Kidney (tissue), 14 donors: Measurements from ENCODE around the gene FOSL2. TPM values are rescaled to one million over a fixed set of nuclear protein-coding genes. Genes with fewer than 3 reads are reported as not detected.

Experiments
- DNase-seq, 5 donors: peaks; one replicate each; pipeline ENCODE4 v3.0.0-alpha.2; 2013 to 2020
- FAIRE-seq: peaks from 2 replicates; lab custom pipeline; 2012; peaks lifted over from hg19 to GRCh38; lab: Jason Lieb, UNC
- H3K27ac ChIP-seq, 2 donors: one replicate each; pipeline ENCODE4 v1.7.0; 2013; ENCODE audit warnings: low read depth in 2 of 2, low read length in 2 of 2, inconsistent platforms in 1 of 2
- H3K27me3 ChIP-seq: one replicate; pipeline ENCODE4 v1.7.1; 2013; ENCODE audit warnings: low read length, inconsistent platforms; ENCODE audit not compliant: control insufficient read depth, insufficient read depth
- H3K36me3 ChIP-seq, 3 donors: one replicate each; pipeline versions ENCODE4 v1.7.0 to v1.7.1; 2013; ENCODE audit warnings: low read length in 3 of 3, control low read depth in 1 of 3, inconsistent platforms in 1 of 3; ENCODE audit not compliant: insufficient read depth in 3 of 3, control insufficient read depth in 2 of 3
- H3K4me1 ChIP-seq, 3 donors: one replicate each; pipeline versions ENCODE4 v1.7.0 to v1.7.1; 2013; ENCODE audit warnings: low read length in 3 of 3, inconsistent platforms in 1 of 3, low read depth in 1 of 3; ENCODE audit not compliant: control insufficient read depth in 2 of 3, insufficient read depth in 2 of 3
- H3K4me3 ChIP-seq, 3 donors: one replicate each; pipeline versions ENCODE4 v1.7.0 to v1.8.1; 2013; ENCODE audit warnings: low read length in 3 of 3, control low read depth in 1 of 3, inconsistent platforms in 1 of 3
- H3K9ac ChIP-seq, 3 donors: one replicate each; pipeline versions ENCODE4 v1.7.0 to v1.7.1; 2013; ENCODE audit warnings: low read length in 3 of 3, control low read depth in 1 of 3, inconsistent platforms in 1 of 3
- H3K9me3 ChIP-seq, 3 donors: one replicate each; pipeline versions ENCODE4 v1.7.0 to v1.7.1; 2013; ENCODE audit warnings: low read length in 3 of 3, control low read depth in 1 of 3, inconsistent platforms in 1 of 3; ENCODE audit not compliant: control insufficient read depth in 2 of 3, insufficient read depth in 1 of 3
- intact Hi-C: fragments of 100-400 bp; cut with DNase I; formaldehyde crosslinking; loops from one replicate; pipeline ENCODE4 v1.11.1; 2022
- polyA plus RNA-seq: library from polyadenylated mRNA; stranded (reverse); fragments of 350-450 nt; fragmentation: Illumina TruSeq; extraction: RNeasy Lipid Tissue Mini Kit (QIAGEN cat#74804); gene quantifications from one replicate; pipeline ENCODE4 v1.2.3, GENCODE V29; 2014; ENCODE audit warnings: low read depth, low replicate concordance; ENCODE audit not compliant: insufficient read depth
- total RNA-seq: library from RNA; stranded (reverse); fragmentation: NEBNext Ultra II Directional; extraction: Animal tissue kit (Norgen Biotek cat#: 25700); gene quantifications from one replicate; pipeline ENCODE4 v1.2.1, GENCODE V29; 2021
- TF ChIP-seq, protein P1 (sequence below): IDR thresholded peaks from 3 replicates; pipeline ENCODE4 v1.5.1; 2012; ENCODE audit warnings: mild to moderate bottlenecking, moderate library complexity, borderline replicate concordance; ENCODE audit not compliant: insufficient read depth; ENCODE audit errors: extremely low read depth
- donor health status: control.
- donor health status: control.
- donor health status: control.
- donor health status: control.
- donor health status: control.
- donor health status: DM: yes; HTN: yes; CAD: no.
- donor health status: Normal renal cell carcinoma (clear cell type).

The FOSL2 gene
- total and polyA plus RNA-seq, 2 donors from 2014 or later, result 20.6 to 149 TPM

GRCh38 chr2:28439127-28439526 is 46.5 kb downstream of the FOSL2 start:
- no peak for FAIRE-seq
- intact Hi-C loops, result no loop called here
- TF ChIP-seq, protein P1, sequence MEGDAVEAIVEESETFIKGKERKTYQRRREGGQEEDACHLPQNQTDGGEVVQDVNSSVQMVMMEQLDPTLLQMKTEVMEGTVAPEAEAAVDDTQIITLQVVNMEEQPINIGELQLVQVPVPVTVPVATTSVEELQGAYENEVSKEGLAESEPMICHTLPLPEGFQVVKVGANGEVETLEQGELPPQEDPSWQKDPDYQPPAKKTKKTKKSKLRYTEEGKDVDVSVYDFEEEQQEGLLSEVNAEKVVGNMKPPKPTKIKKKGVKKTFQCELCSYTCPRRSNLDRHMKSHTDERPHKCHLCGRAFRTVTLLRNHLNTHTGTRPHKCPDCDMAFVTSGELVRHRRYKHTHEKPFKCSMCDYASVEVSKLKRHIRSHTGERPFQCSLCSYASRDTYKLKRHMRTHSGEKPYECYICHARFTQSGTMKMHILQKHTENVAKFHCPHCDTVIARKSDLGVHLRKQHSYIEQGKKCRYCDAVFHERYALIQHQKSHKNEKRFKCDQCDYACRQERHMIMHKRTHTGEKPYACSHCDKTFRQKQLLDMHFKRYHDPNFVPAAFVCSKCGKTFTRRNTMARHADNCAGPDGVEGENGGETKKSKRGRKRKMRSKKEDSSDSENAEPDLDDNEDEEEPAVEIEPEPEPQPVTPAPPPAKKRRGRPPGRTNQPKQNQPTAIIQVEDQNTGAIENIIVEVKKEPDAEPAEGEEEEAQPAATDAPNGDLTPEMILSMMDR, result no peak

DNA sequence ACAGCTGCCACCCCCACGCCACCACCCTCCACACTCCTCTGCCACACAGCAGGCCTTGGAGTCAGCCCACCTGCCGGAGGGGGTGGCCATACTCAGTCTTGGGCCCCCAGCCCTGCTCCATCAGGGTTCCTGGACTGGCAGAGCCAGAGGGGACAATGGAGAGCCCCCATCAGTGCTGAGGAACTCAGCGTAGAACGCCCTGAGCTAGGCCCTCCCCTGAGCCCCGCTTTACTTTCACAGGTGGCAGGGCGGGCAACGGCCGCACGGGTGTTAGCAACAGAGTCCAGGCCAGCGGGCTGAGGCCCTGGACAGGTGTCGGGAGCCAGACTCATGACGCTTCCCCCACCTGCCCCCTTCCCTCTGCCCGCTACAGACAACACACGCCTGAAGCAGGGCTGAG is 47.1 kb downstream of the FOSL2 start:
- Histone ChIP-seq H3K27me3 (no peaks in the 10 kb centered on the region), H3K4me1 (peaks cover 0 to 24% (median 19%) of the 10 kb centered on the region in 3 donors), H3K4me3 (no peak overlapping the region), H3K9ac (no peak overlapping the region), H3K9me3 (no peaks in the 10 kb centered on the region), H3K27ac (no peak overlapping the region), H3K36me3 (no peaks in the 10 kb centered on the region)
- DNase-seq (no peak), FAIRE-seq (no peak)
- TF ChIP-seq, protein P1, result no peak
- intact Hi-C loops, result no loop called here

More at GRCh38 chr2:28439127-28439526, 46.5 kb downstream of the FOSL2 start:
- Histone ChIP-seq H3K9ac (no peak overlapping the region), H3K36me3 (no peaks in the 10 kb centered on the region), H3K9me3 (peaks cover 0 to under 1% (median 0%) of the 10 kb centered on the region in 3 donors), H3K4me3 (no peak overlapping the region), H3K27ac (no peak overlapping the region), H3K4me1 (peaks cover 0 to 24% (median 19%) of the 10 kb centered on the region in 3 donors), H3K27me3 (no peaks in the 10 kb centered on the region)
- no peak for DNase-seq

DNA sequence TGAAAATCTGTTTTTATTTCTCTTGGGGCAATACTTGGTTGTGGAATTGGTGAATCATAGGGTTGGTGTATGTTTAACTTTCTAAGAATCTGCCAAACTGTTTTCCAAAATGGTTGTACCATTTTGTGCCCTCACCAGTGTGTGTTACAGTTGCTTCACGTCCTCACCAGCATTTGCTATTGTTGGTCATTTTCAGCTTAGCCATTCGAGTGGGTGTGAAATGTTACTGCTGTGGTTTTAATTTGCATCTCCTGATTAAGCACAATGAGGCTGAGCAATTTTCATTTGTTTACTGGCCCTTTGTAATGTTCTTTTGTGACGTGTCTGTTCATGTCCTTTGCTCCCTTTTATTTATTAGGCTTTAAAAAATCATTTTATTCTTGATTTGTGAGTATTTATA is 49.7 kb downstream of the FOSL2 start:
- FAIRE-seq, result no peak
- TF ChIP-seq, protein P1, result no peak
- H3K4me3 ChIP-seq, result no peak overlapping the region

GRCh38 chr2:28444956-28445355 is 52.3 kb downstream of the FOSL2 start:
- Histone ChIP-seq H3K4me3 (no peak overlapping the region), H3K9ac (no peak overlapping the region), H3K36me3 (no peaks in the 10 kb centered on the region), H3K27me3 (no peaks in the 10 kb centered on the region), H3K27ac (no peak overlapping the region), H3K4me1 (no peaks in the 10 kb centered on the region), H3K9me3 (no peaks in the 10 kb centered on the region)
- no peak for DNase-seq
- TF ChIP-seq, protein P1, result no peak
- intact Hi-C loops, result no loop called here
- FAIRE-seq, result no peak

More for the DNA sequence above, 49.7 kb downstream of the FOSL2 start:
- intact Hi-C loops, result no loop called here
- no peaks in the 10 kb centered on the region for H3K9me3 ChIP-seq
- H3K9ac ChIP-seq, result no peak overlapping the region
- no peak overlapping the region for H3K27ac ChIP-seq
- no peaks in the 10 kb centered on the region for H3K27me3 ChIP-seq
- no peaks in the 10 kb centered on the region for H3K36me3 ChIP-seq
- DNase-seq, result no peak
- peaks cover 0 to 6% (median 0%) of the 10 kb centered on the region in 3 donors for H3K4me1 ChIP-seq
